Stimulated activated CD4-positive, alpha-beta T cell treated with anti-CD3 and anti-CD28 coated beads, Interleukin-2, amount 100 ng/mL, for 4 hours (primary cell): ENCODE results near the gene DAPK1.

ENCODE experiments used
- DNase-seq: peaks from one replicate; pipeline ENCODE4 v3.0.0-alpha.2; 2020; ENCODE audit warnings: low read depth

DAPK1 gene

GRCh38 chr9:87668222-87668621 lies 170.6 kb downstream of the DAPK1 start:
- no peak for DNase-seq

DNA sequence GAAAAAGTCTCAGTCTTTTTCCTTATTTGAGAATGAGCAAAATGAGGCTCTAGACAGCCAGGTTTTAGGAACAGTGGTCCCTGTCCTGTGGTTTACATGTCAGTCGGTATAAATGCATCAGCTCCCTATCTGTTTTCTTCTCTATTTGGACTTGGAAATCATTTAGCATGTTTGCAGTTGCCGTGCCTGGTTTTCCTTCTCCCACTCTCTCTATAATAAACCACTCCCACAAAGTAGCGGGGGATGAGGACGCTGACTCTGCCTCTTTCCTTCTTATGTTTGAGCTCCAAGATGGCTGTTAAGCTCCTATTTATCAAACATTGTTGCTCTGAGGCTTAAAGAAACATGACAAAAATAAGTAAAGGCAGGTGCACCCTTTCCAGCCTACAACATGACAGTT lies 171.1 kb downstream of the DAPK1 start:
- no peak for DNase-seq

DNA sequence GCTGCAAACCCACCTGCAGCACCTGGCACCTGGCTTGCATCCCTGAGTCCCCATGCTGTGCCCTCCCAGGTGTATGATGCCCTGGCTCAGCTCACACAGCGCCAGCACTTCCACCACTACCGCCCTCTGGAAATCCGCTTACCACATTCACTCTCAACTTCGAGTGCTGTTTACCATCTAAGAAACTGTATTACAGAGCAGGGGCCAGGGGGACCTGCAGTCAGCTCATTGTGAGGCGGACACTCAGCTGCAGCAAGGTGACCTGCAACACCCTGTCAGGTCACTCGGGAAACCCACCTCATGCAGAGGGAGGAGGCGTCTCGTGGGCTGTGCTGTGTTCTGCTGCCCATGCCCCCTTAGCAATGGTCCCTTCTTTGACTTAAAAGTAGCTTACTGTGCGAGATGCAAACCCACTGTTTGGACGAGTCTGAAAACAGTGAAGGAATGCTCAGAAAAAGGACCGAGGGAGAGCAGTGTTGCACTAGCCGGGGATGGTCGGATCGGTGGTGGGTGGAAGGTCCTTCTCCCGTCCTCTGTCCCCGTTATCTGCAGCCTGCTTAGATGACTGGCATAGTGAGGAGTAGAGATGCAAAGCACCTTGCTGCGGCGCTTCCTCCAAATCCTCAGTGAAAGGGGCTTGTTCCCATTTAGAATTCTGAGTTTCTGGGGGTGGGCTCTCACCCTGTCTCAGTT lies 173.1 kb downstream of the DAPK1 start:
- no peak for DNase-seq

- DNase-seq, result no peak
These were observed 173.8 kb downstream of the DAPK1 start for GRCh38 chr9:87671478-87671877.

GRCh38 chr9:87671925-87672324 lies 174.3 kb downstream of the DAPK1 start:
- DNase-seq, result no peak

- no peak for DNase-seq
These were observed 174.9 kb downstream of the DAPK1 start for GRCh38 chr9:87672586-87672985.

DNA sequence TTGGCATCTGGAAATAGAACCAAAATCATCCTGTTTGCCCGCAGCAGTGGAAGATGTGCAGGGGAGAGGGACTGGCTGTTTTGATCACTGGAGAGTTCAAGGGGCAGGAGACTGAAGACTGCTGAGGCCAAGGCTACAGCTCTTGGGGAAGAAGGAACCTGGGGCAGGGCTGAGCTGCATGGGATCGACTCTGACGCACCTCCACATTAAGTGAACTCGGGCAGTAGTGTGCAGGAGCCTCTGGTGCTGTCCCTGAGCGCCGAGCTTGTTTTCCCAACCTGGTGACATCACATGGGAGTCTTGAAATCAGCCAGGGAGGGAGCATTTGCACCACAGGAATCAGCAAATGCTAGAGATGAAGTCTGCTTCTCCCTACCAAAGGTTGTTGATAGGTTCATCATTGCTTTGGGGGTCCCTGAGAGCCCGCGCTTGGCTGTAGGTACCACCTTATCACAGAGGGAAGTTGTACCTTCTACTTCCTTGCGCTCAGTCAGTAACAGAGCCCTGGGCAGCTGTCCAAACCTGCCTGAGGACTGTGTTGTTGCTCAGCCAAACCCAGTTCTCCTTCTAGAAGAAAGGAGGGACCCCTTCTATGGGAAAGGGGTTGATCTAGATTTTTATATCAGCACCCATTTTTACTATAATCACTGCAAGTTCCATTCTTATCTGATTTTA lies 175.9 kb downstream of the DAPK1 start:
- DNase-seq, result no peak

DNA sequence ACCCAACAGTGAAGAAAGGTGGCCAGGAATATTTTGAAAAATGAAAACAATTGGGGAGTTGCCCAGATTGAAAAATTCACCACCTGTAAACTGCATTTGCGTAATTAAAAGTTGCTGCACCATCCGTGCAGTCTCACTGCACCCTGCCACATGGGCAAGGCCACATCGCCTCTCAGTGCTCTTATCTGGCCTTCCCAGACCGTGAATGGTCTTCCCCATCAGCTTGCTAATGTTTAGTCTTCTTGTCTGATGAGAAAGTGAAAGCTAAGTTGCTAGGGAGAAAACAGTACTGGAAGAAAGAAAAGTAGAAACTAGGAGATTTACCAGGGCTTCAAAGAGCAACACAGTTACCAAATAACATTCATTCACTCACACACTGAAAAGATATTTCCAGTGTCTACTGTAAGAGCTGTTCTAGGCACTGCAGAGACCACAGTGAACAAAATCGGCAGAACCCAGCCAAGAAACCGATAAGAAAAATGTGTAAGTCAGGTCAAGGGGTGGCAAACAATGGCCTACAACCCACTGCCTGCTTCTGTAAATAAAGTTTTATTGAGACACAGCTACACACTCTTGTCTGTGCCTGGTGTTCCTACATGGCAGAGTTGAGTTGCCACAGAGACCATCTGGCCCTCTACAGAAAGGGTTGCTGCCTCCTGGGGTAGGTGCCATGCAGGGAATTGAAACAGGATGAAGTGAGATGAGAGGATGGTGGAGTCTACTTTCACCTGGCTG lies 177.1 kb downstream of the DAPK1 start:
- no peak for DNase-seq

DNA sequence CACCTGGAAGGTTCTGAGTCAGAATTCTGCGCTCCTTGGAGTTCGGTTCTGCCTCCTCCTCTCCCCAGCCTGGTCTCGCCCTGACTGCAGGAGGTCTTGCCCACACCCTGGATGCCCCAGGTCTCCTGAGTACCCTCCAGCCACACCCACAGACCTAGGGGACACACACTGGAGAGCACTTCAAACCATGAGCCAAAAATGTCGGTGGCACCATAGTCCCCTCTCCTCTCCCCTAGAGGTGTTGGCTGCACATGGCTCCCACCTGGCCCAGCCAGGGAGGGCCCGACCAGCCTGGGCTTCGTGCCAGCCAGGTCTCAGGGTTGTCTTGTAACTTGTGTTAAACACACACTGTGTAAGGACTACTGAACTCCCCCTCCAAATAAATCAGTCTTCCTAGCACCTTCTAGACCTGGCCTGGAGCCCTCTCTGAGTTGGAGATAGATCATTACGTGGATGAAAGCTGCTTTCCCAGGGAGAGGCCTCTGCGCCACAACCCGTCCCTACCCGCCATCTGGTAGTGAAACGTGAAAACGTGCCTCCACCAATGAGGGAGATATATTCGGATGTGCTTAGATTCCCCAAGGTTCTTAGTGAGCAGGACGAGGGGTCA lies 178.3 kb downstream of the DAPK1 start:
- DNase-seq, result no peak

DNA sequence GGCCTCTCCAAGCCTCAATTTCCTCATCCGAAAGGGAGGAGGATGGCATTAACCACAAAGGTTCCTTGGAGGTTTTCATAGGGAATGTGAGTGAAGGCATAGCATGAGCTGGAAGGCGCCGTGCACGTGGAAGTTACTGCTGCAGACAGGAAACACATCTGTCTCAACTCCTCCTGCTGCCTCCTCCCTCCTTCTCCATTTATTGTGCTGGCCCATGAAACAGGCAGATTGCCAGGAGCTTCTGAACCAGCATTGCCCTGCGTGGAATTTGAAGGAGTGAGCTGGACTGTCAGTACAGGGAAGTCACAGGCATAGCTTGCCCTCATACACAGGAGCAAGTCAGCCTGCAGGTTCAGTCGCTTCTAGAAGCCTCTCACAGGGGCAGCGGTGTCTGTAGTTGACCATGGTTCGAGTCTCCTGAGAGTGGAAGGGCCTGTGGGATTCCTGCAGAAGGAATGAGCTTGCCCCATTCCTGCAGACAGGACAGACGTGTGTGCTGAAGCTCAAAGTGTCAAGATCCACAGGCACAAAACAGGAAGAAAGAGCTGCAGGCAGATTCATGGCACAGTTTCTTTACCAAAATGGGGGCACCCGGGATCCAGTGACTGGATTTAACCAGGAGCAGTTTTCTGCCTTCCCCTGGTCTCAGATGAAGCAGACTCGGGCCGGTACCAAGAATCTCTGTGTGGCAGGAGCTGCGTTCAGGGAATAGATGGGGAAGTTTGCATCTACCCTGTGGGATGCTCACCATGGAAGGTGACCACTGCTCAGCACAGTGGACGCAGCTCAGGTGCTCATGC lies 179.5 kb downstream of the DAPK1 start:
- no peak for DNase-seq

DNA sequence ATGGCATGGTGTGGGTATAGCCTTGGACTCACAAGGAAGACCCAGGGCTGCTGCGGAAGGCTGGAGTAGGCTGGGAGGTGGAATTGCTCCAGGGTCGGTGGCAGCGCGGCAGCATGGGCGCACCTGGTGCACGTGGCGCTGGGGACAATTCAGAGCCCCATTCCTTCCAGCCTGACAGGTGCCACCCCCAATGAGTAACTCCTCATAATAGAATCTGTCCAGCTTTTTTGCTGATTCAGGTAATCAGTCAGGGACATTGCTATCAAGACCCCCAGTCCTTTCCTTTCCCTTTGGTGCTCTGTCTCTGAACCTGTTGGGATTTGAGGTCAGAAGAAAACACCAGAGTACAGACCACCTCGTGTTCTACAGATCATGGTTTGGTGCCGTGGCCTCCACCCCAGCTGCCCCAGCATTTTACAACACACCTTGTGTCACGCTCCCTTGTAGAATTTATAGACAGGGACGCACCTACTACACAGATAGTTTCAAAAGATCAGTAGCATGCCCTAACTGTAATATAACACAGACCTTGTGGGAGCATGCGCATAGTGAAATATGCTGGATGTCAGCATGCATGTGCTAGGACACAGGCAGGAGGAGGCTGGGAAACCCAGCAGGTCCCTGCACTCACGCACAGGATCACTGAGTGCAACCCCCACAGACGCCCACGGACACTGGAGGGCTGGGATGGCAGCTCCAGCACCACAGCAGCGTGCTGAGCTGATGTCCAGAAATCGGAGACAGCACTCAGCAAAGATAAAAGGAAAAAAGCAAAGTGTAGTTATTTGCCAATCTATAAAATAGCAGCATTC lies 180.3 kb downstream of the DAPK1 start:
- DNase-seq, result no peak

GRCh38 chr9:87678650-87679355 lies 181.1 kb downstream of the DAPK1 start:
- peak; percentile 16 for DNase-seq

DNA sequence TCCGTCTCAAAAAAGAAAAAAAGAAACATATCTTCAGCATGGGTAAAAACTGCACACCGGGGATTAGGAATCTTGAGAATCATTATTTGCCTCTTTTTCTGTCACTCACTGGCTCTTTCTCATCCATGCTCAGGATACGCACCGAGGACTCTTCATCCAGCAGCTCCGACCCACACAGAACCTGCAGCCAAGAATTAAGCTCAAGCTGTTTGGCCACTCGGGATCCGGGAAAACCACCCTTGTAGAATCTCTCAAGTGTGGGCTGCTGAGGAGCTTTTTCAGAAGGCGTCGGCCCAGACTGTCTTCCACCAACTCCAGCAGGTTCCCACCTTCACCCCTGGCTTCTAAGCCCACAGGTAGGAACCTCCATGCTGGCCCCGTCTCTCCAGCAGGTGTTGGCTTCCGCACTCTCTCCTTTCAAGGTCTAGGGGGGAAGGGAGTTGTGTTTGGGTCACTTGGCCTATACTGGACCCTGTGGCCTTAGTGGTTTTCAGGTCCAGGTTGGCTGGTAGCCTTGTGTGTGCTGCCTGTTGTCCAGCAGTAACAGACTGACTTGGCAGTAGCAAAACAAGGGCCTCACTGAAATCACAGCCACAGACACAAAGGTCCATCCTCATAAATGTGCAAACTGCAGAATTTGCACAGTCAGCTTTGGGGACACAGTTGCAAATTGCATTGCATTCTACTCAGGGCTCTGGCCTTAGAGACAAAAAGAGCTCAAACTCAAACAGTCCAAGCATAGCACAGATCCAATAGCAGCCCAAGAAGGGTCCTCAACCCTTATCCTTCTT lies 183.8 kb downstream of the DAPK1 start:
- DNase-seq, result no peak

DNA sequence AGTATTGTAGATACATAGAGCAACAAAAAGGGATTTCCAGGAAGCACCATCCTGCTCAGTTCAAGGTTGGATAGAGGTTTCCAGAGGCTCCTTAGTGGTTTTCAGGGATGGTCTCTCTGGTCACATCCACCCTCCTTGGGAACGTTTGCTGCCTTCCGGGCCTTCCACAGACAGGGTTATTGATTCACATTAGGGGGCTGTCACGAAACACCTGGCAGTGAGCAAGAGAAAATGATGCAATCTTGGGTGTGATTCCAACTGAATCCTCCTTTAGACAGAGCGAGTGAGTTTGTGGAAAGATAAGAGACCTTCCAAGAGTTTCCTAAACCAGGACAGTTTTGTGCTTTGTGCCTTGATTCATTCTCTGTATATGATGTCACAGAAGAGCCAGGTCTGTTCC lies 184.4 kb downstream of the DAPK1 start:
- no peak for DNase-seq

GRCh38 chr9:87682618-87683017 lies 185.0 kb downstream of the DAPK1 start:
- no peak for DNase-seq

DNA sequence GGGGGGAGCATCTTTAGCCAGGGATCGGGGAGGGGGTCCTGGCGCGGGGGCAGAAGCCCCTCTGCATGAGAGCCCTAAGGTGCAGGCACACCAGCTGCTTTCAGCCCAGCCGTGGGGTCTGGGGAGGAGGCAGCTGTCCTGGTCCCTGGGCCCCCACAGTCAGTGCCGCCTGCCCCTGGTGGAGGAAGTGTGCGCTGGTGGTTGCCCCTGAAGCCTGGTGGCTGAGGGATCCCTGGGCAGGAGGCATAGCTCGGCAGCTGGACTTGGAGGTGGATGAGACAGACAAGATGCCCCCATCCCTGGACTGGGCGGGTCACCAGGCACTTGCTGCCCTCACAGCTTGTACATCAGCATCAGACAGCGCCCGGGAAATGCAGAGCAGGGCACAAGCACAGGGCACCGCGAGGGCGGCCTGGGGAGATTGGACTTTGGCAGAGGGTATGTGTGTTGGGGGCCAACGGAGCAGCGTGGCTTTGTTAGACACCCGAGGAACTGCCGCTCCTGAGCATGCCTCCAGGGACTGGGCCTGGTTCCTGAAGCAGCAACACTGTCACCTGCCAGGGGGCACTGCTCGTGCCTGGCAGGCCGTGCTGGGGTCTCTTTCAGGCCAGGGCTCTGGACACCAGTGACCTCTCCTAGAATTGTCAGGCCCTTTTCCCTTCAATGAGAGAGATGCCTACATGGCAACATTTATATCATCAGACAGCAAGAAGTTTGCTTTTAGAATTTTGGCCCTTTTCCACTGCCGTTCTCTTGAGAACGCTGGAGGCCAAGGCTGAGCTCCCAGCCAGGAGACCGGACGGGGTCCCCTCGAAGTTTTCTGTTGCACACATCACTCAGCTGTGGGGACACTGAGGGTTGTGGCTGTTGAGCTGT lies 186.3 kb downstream of the DAPK1 start:
- no peak for DNase-seq

- DNase-seq, result no peak
These were observed 187.1 kb downstream of the DAPK1 start for GRCh38 chr9:87684627-87685219.

DNA sequence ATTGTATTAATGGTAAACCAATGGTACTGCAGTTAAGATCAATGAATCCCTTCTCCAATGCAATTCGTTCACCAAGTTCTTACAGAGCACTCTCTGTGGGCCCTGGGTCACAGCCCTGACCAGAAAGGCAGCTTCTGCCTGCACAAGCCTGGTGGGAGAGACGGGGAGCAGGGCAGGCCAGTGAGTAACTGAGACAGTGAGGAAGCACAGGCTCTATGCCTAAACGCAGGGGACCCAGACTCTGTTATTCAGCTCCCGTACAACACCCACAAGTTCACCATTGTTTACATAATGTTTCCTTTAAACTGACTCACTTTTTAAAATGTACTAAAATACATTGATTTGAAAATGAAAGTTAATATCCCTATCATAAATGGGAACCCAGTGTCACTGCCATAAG lies 187.8 kb downstream of the DAPK1 start:
- DNase-seq, result peak; percentile 16
